Keratinocyte (primary cell): ENCODE results near the gene PRKAG2.

Experiments
- EZH2 ChIP-seq: IDR thresholded peaks from one replicate; pipeline ENCODE4 v1.6.1; 2012; ENCODE audit warnings: inconsistent platforms, mild to moderate bottlenecking, low read length, moderate library complexity
- TF ChIP-seq, protein P1 (sequence below), 3 experiments: IDR thresholded peaks in 1 of 3; conservative IDR thresholded peaks in 1 of 3; optimal IDR thresholded peaks in 1 of 3; 2 replicates in 2 of 3; 3 replicates in 1 of 3; pipeline versions ENCODE3 to v1.5.1; 2011; ENCODE audit warnings: low read length in 3 of 3, mild to moderate bottlenecking in 3 of 3, moderate library complexity in 2 of 3, control low read depth in 1 of 3, inconsistent platforms in 1 of 3; ENCODE audit not compliant: insufficient read depth in 2 of 3; ENCODE audit errors: extremely low read depth in 1 of 3

DNA sequence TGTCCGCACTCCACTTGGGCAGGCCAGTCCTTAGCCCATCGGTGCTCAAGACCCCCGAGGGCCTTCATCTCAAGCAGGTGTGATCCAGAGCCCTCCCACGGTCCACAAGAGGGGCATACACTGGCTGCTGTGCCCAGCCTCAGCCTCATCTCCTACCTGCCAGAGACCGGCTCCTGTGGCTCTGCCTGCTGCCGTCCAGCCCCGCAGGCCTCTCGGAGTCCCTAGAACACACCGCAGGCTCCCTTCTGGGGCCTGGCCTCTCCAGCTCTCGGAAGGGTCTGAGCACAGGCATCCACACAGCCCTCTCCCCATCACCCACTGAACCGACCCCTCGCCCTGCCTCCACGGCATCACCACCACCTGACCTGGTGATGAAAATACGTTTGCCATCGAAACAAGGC is 147.4 kb downstream of the PRKAG2 start:
- TF ChIP-seq, protein P1, sequence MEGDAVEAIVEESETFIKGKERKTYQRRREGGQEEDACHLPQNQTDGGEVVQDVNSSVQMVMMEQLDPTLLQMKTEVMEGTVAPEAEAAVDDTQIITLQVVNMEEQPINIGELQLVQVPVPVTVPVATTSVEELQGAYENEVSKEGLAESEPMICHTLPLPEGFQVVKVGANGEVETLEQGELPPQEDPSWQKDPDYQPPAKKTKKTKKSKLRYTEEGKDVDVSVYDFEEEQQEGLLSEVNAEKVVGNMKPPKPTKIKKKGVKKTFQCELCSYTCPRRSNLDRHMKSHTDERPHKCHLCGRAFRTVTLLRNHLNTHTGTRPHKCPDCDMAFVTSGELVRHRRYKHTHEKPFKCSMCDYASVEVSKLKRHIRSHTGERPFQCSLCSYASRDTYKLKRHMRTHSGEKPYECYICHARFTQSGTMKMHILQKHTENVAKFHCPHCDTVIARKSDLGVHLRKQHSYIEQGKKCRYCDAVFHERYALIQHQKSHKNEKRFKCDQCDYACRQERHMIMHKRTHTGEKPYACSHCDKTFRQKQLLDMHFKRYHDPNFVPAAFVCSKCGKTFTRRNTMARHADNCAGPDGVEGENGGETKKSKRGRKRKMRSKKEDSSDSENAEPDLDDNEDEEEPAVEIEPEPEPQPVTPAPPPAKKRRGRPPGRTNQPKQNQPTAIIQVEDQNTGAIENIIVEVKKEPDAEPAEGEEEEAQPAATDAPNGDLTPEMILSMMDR (optimal IDR thresholded peaks at IDR 0.05 in 1 of 3, IDR thresholded peaks at IDR 0.05 in 1 of 3, conservative IDR thresholded peaks at IDR 0.05 in 1 of 3; ENCODE audit: extremely low read depth in 1 of 3, insufficient read depth in 2 of 3, low read length in 3 of 3), result no peak
- TF ChIP-seq EZH2, result no peak
